H1 (cell line): ENCODE measurements around the gene SRPRB. TPM values are rescaled to one million over a fixed set of nuclear protein-coding genes. Genes with fewer than 3 reads are reported as not detected.
A peak's percentile ranks its signal among the peaks of the same experiment; 100 is the strongest.

Experiments
- CTCF ChIA-PET: fragments of 300-600 bp; sonication (Branson Sonifier 250); formaldehyde crosslinking; loops from one replicate; lab custom pipeline; 2021; ENCODE audit not compliant: partially characterized antibody; lab: Charles Lee
- POLR2A ChIA-PET: fragments of 300-600 bp; sonication (Branson Sonifier 250); formaldehyde crosslinking; loops from one replicate; lab custom pipeline; 2021; ENCODE audit warnings: inconsistent platforms; ENCODE audit not compliant: partially characterized antibody; lab: Charles Lee
- DNase-seq, 2 experiments: peaks; one replicate each; pipeline versions ENCODE4 v3.0.0 to v3.0.0-alpha.2; 2010 to 2022; ENCODE audit warnings: low spot score in 2 of 2, low read depth in 1 of 2, mixed read lengths in 1 of 2
- FAIRE-seq: peaks from 2 replicates; lab custom pipeline; 2011; peaks lifted over from hg19 to GRCh38; lab: Jason Lieb, UNC
- H2AFZ ChIP-seq: 2 replicates; pipeline ENCODE4 v1.8.1; 2012; ENCODE audit warnings: low read length, inconsistent platforms
- H2AK5ac ChIP-seq: 2 replicates; pipeline ENCODE4 v1.6.1; 2013; ENCODE audit warnings: low read depth, low read length
- H2BK120ac ChIP-seq: replicated peaks from 2 replicates; pipeline ENCODE3; 2013; ENCODE audit warnings: low read depth, low read length, inconsistent platforms
- H2BK12ac ChIP-seq: 2 replicates; pipeline ENCODE4 v1.6.1; 2013; ENCODE audit warnings: low read depth, low read length
- H2BK15ac ChIP-seq: 2 replicates; pipeline ENCODE4 v1.6.1; 2013; ENCODE audit warnings: low read length
- H2BK20ac ChIP-seq: 2 replicates; pipeline ENCODE4 v1.6.1; 2013; ENCODE audit warnings: low read length
- H2BK5ac ChIP-seq: 2 replicates; pipeline ENCODE4 v1.6.1; 2013; ENCODE audit warnings: low read depth, low read length
- H3K14ac ChIP-seq: 2 replicates; pipeline ENCODE4 v1.6.1; 2013; ENCODE audit warnings: inconsistent platforms; ENCODE audit not compliant: insufficient read length
- H3K18ac ChIP-seq: 2 replicates; pipeline ENCODE4 v1.6.1; 2013; ENCODE audit warnings: low read length; ENCODE audit errors: extremely low read depth
- H3K23ac ChIP-seq: 2 replicates; pipeline ENCODE4 v1.6.1; 2013; ENCODE audit warnings: inconsistent platforms; ENCODE audit not compliant: insufficient read length
- H3K23me2 ChIP-seq: 2 replicates; pipeline ENCODE4 v1.6.1; 2013; ENCODE audit warnings: low read depth, low read length
- H3K27ac ChIP-seq: 2 replicates; pipeline ENCODE4 v1.6.1; 2011; ENCODE audit warnings: low read depth, low read length, inconsistent platforms
- H3K27me3 ChIP-seq, 4 experiments: replicated peaks in 1 of 4; 1 replicate in 1 of 4; 2 replicates in 3 of 4; pipeline versions ENCODE4 v1.6.1 to v1.8.1; 2011 to 2013; ENCODE audit warnings: low read length in 3 of 4, mild to moderate bottlenecking in 3 of 4, inconsistent platforms in 2 of 4, mixed read lengths in 2 of 4, moderate library complexity in 1 of 4; ENCODE audit not compliant: control insufficient read depth in 3 of 4, insufficient read depth in 3 of 4; ENCODE audit errors: extremely low read depth in 1 of 4
- H3K36me3 ChIP-seq, 4 experiments: 2 replicates each; pipeline versions ENCODE4 v1.6.1 to v1.8.1; 2011 to 2013; ENCODE audit warnings: mild to moderate bottlenecking in 4 of 4, low read length in 3 of 4, moderate library complexity in 2 of 4, control low read depth in 1 of 4, inconsistent platforms in 1 of 4; ENCODE audit not compliant: insufficient read depth in 4 of 4, control insufficient read depth in 2 of 4
- H3K4ac ChIP-seq: replicated peaks from 2 replicates; pipeline ENCODE3; 2013; ENCODE audit warnings: low read length, low read depth, mixed read lengths, inconsistent platforms; ENCODE audit not compliant: insufficient read length
- H3K4me1 ChIP-seq, 4 experiments: replicated peaks in 1 of 4; 1 replicate in 1 of 4; 2 replicates in 3 of 4; pipeline versions ENCODE4 v1.6.1 to v1.8.1; 2011 to 2013; ENCODE audit warnings: low read length in 3 of 4, inconsistent platforms in 2 of 4, mixed read lengths in 1 of 4; ENCODE audit not compliant: insufficient read depth in 4 of 4, control insufficient read depth in 3 of 4
- H3K4me2 ChIP-seq, 2 experiments: 2 replicates each; pipeline versions ENCODE4 v1.6.1 to v1.8.1; 2011 to 2013; ENCODE audit warnings: low read depth in 2 of 2, low read length in 2 of 2, control low read depth in 1 of 2, inconsistent platforms in 1 of 2, mild to moderate bottlenecking in 1 of 2; ENCODE audit not compliant: insufficient read depth in 1 of 2
- H3K4me3 ChIP-seq, 4 experiments: fragments of 200-600, 300-600 bp in 1 of 4; sonication (generic), shearing (Covaris generic), sonication (Bioruptor Twin) in 1 of 4; 2 replicates each; pipeline versions ENCODE4 v1.5.1 to v1.8.1; 2011 to 2016; ENCODE audit warnings: low read length in 4 of 4, low read depth in 3 of 4, control low read depth in 2 of 4, inconsistent platforms in 2 of 4, mild to moderate bottlenecking in 2 of 4, mixed read lengths in 1 of 4, moderate library complexity in 1 of 4; ENCODE audit not compliant: insufficient read depth in 2 of 4; ENCODE audit errors: extremely low read depth in 1 of 4
- H3K56ac ChIP-seq: replicated peaks from 2 replicates; pipeline ENCODE3; 2013; ENCODE audit warnings: low read depth, mild to moderate bottlenecking, mixed read lengths, low read length, inconsistent platforms; ENCODE audit not compliant: insufficient read length
- H3K79me1 ChIP-seq: 2 replicates; pipeline ENCODE4 v1.6.1; 2013; ENCODE audit warnings: low read depth, low read length, control low read depth
- H3K79me2 ChIP-seq, 2 experiments: 2 replicates each; pipeline versions ENCODE4 v1.6.1 to v1.8.1; 2012 to 2013; ENCODE audit warnings: low read length in 2 of 2, mild to moderate bottlenecking in 2 of 2, inconsistent platforms in 1 of 2; ENCODE audit not compliant: insufficient read depth in 2 of 2, control insufficient read depth in 1 of 2
- H3K9ac ChIP-seq, 4 experiments: replicated peaks in 1 of 4; 1 replicate in 1 of 4; 2 replicates in 3 of 4; pipeline versions ENCODE4 v1.6.1 to v1.8.1; 2011 to 2013; ENCODE audit warnings: low read depth in 3 of 4, low read length in 3 of 4, control low read depth in 2 of 4, mild to moderate bottlenecking in 2 of 4, moderate library complexity in 2 of 4, inconsistent platforms in 1 of 4; ENCODE audit errors: extremely low read depth in 1 of 4
- H3K9me3 ChIP-seq, 2 experiments: 2 replicates each; pipeline versions ENCODE4 v1.6.1 to v1.8.1; 2012 to 2013; ENCODE audit warnings: mild to moderate bottlenecking in 2 of 2, moderate library complexity in 2 of 2, control low read depth in 1 of 2, inconsistent platforms in 1 of 2, low read depth in 1 of 2, low read length in 1 of 2, mixed read lengths in 1 of 2; ENCODE audit not compliant: insufficient read depth in 2 of 2
- H4K20me1 ChIP-seq, 2 experiments: replicated peaks in 1 of 2; 2 replicates each; pipeline versions ENCODE3 to v1.8.1; 2011 to 2013; ENCODE audit warnings: inconsistent platforms in 2 of 2, low read length in 2 of 2, mild to moderate bottlenecking in 1 of 2; ENCODE audit not compliant: insufficient read depth in 2 of 2, control insufficient read depth in 1 of 2
- H4K5ac ChIP-seq: 2 replicates; pipeline ENCODE4 v1.6.1; 2013; ENCODE audit warnings: low read length, low read depth, mixed read lengths, inconsistent platforms; ENCODE audit not compliant: insufficient read length
- H4K8ac ChIP-seq: 2 replicates; pipeline ENCODE4 v1.8.0; 2013; ENCODE audit warnings: mild to moderate bottlenecking, moderate library complexity, low read length, inconsistent platforms; ENCODE audit not compliant: insufficient read depth; ENCODE audit errors: extremely low read depth
- H4K91ac ChIP-seq: replicated peaks from 2 replicates; pipeline ENCODE3; 2013; ENCODE audit warnings: low read length, mixed read lengths, inconsistent platforms; ENCODE audit not compliant: insufficient read length
- EGR1 ChIP-seq: IDR thresholded peaks from 2 replicates; pipeline ENCODE4 v1.6.1; 2011; ENCODE audit warnings: low read depth, low read length, borderline replicate concordance
- KDM4A ChIP-seq: IDR thresholded peaks from one replicate; pipeline ENCODE4 v1.7.1; 2012; ENCODE audit warnings: low read depth, mild to moderate bottlenecking, moderate library complexity, low read length, inconsistent platforms; ENCODE audit not compliant: severe bottlenecking
- RAD21 ChIP-seq, 2 experiments: IDR thresholded peaks in 1 of 2; conservative IDR thresholded peaks in 1 of 2; 2 replicates each; pipeline ENCODE4 v1.6.1; 2011; ENCODE audit warnings: low read depth in 2 of 2, low read length in 2 of 2, improper control_type of control experiment in 1 of 2, inconsistent platforms in 1 of 2, mild to moderate bottlenecking in 1 of 2, moderate library complexity in 1 of 2
- RXRA ChIP-seq: IDR thresholded peaks from 2 replicates; pipeline ENCODE4 v1.6.1; 2011; ENCODE audit warnings: low read depth, mild to moderate bottlenecking, low read length, moderate library complexity; ENCODE audit not compliant: insufficient read depth
- SIX5 ChIP-seq: IDR thresholded peaks from 2 replicates; pipeline ENCODE4 v1.6.1; 2011; ENCODE audit warnings: mild to moderate bottlenecking, low read depth, low read length
- TCF12 ChIP-seq: IDR thresholded peaks from 2 replicates; pipeline ENCODE4 v1.6.1; 2011; ENCODE audit warnings: low read depth, mild to moderate bottlenecking, low read length
- WGBS, 2 experiments: shearing (Covaris generic) in 1 of 2; methylation state at CpG; one replicate each; pipeline versions ENCODE4 v1.1.6 to v1.1.7; 2013 to 2015; ENCODE audit warnings: low lambda C conversion rate in 2 of 2, mixed read lengths in 2 of 2, inconsistent platforms in 1 of 2, low coverage in 1 of 2, missing lambda C conversion rate in 1 of 2; ENCODE audit not compliant: insufficient replicate concordance in 2 of 2, insufficient coverage in 1 of 2, insufficient read length in 1 of 2; ENCODE audit errors: extremely low coverage in 1 of 2, missing lambda C conversion rate in 1 of 2; 5-methylcytosine and 5-hydroxymethylcytosine counted together
- polyA plus RNA-seq, 7 experiments: library from polyadenylated mRNA; depleted of rRNA in 3 of 7; stranded (reverse) in 5 of 7; unstranded in 2 of 7; fragments of >200 nt in 5 of 7; fragments of 200-250 nt in 2 of 7; gene quantifications; 1 replicate in 5 of 7; 2 replicates in 1 of 7; 4 replicates in 1 of 7; pipeline versions ENCODE4 v1.2.1 to v1.2.3, GENCODE V29; 2011 to 2013; ENCODE audit warnings: missing spikeins in 2 of 7, mixed read lengths in 2 of 7
- total RNA-seq: library from RNA; stranded (reverse); fragmentation: NEBNext Ultra II Directional; extraction: Animal tissue kit (Norgen Biotek cat#: 25700); gene quantifications from 2 replicates; pipeline ENCODE4 v1.2.1, GENCODE V29; 2021
- TF ChIP-seq, protein P1 (sequence below), 3 experiments: IDR thresholded peaks; 1 replicate in 2 of 3; 2 replicates in 1 of 3; pipeline versions ENCODE4 v1.5.1 to v1.6.1; 2011; ENCODE audit warnings: low read length in 3 of 3, mild to moderate bottlenecking in 3 of 3, inconsistent platforms in 2 of 3, low read depth in 1 of 3, moderate library complexity in 1 of 3; ENCODE audit not compliant: insufficient read depth in 1 of 3; ENCODE audit errors: control extremely low read depth in 1 of 3

Gene SRPRB
- total and polyA plus RNA-seq, 2 of the 8 experiments (the other 6 are each of a cell fraction or from before 2014, with no cell fraction given), result 15.9 to 49.8 TPM

DNA sequence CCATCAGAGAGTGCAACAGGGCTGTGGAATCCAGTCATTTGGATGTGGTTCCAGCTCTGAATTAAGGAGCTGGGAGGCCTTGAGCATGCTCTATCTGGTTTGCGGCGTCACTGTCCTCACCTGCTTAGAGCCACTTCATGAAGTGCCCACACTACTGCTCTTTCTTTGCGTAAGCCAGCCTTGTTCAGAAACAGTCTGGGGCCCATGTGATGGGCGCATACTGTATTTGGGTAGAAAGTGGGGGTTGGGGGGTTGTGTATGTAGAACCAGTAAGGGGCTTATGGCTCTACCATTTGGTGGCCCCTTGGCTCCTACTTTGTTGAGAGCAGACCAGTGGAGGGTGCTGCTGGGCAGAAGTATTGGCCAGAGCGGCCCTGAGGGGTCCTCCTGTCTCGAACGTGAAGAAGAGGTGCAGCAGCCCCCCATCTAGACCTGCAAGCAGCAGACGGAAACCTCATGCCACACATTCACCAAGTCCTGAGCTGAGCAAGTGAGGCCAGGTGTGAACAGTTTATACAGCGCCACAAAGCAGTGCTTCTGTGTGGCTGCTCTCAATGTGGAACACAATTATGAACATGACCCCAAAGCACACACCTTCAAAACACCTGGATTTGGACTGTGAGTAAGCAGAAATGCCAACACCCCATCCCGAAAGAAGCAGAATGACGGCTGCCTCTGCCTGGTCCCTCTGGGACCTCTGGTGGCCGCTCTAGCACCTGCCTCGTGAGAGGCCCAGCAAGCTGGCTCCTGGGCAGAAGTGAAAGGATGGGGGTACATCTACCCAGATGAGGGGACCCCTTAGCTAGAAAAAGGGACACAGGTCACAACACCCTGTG lies 26.6 kb downstream of the SRPRB start:
- no peak overlapping the region for H2BK5ac ChIP-seq
- H3K4ac ChIP-seq, result no peak overlapping the region
- peaks cover 4% of the 10 kb centered on the region; the same call in 1 of the 2 replicates for H3K23me2 ChIP-seq
- no peak for FAIRE-seq
- H3K27me3 ChIP-seq, result no peaks in the 10 kb centered on the region
- TF ChIP-seq TCF12 (no peak), SIX5 (no peak), RAD21 (IDR thresholded peaks at IDR 0.05 in 1 of 2, conservative IDR thresholded peaks at IDR 0.05 in 1 of 2; ENCODE audit: low read depth in 2 of 2, low read length in 2 of 2) (peak; percentile 51 to 67), RXRA (no peak), KDM4A (no peak), EGR1 (no peak)
- TF ChIP-seq, protein P1, sequence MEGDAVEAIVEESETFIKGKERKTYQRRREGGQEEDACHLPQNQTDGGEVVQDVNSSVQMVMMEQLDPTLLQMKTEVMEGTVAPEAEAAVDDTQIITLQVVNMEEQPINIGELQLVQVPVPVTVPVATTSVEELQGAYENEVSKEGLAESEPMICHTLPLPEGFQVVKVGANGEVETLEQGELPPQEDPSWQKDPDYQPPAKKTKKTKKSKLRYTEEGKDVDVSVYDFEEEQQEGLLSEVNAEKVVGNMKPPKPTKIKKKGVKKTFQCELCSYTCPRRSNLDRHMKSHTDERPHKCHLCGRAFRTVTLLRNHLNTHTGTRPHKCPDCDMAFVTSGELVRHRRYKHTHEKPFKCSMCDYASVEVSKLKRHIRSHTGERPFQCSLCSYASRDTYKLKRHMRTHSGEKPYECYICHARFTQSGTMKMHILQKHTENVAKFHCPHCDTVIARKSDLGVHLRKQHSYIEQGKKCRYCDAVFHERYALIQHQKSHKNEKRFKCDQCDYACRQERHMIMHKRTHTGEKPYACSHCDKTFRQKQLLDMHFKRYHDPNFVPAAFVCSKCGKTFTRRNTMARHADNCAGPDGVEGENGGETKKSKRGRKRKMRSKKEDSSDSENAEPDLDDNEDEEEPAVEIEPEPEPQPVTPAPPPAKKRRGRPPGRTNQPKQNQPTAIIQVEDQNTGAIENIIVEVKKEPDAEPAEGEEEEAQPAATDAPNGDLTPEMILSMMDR (IDR thresholded peaks at IDR 0.05; ENCODE audit: control extremely low read depth in 1 of 3, insufficient read depth in 1 of 3, low read depth in 1 of 3, low read length in 3 of 3), result peak in 2 of 3 experiments; percentile 47 to 52; a peak in 3 of 4 replicates
- peak in 1 of 2 experiments; percentile 42 for DNase-seq
- no peak overlapping the region for H4K5ac ChIP-seq
- H2AK5ac ChIP-seq, result no peak overlapping the region
- H3K27ac ChIP-seq, result no peak overlapping the region
- H3K4me1 ChIP-seq, result no peaks in the 10 kb centered on the region
- no peak overlapping the region for H2BK15ac ChIP-seq
- no peak overlapping the region for H2BK12ac ChIP-seq
- no peaks in the 10 kb centered on the region for H3K79me1 ChIP-seq
- H2BK120ac ChIP-seq, result no peak overlapping the region
- no peak overlapping the region for H3K18ac ChIP-seq
- WGBS, 2 experiments, result 73% methylated on average over 13 of the region's 13 CpGs; no CpG with 5 or more reads in 1 of the 2 experiments
- H3K9ac ChIP-seq, result no peak overlapping the region
- H3K4me2 ChIP-seq, result no peak overlapping the region
- H4K8ac ChIP-seq, result 0 out of 2 replicates have a peak overlapping the region, but pooled peaks have one; percentile 29
- H4K91ac ChIP-seq, result no peak overlapping the region
- no peak overlapping the region for H3K56ac ChIP-seq
- POLR2A ChIA-PET, result interaction anchor here (0.5 to 1.9 kb wide), 3 partner anchors 9 to 417 kb away, joined by 3 to 7 read pairs (median 4); no protein-coding TSS in a partner anchor
- CTCF ChIA-PET, result interaction anchor here (0.5 to 7.9 kb wide), 26 partner anchors 9 to 282 kb away, joined by 3 to 75 read pairs (median 4); no protein-coding TSS in a partner anchor
- H3K4me3 ChIP-seq, result no peak overlapping the region
- H4K20me1 ChIP-seq, result peaks cover 0 to 1% of the 10 kb centered on the region in 2 experiments
- H3K9me3 ChIP-seq, result no peaks in the 10 kb centered on the region
- H3K14ac ChIP-seq, result no peak overlapping the region
- no peaks in the 10 kb centered on the region for H3K79me2 ChIP-seq
- no peaks in the 10 kb centered on the region; a peak in 1 of 8 replicates for H3K36me3 ChIP-seq
- no peak overlapping the region for H2AFZ ChIP-seq
- no peak overlapping the region for H3K23ac ChIP-seq
- H2BK20ac ChIP-seq, result no peak overlapping the region
